Panc1 (cell line): ENCODE data around the gene SLX4IP.

Experiments
- CTCF ChIP-seq: fragments of 450-650 bp; IDR thresholded peaks from 2 replicates; pipeline ENCODE4 v1.5.1; 2017; ENCODE audit warnings: mild to moderate bottlenecking
- POLR2AphosphoS5 ChIP-seq: IDR thresholded peaks from 2 replicates; pipeline ENCODE4 v1.6.1; 2012; ENCODE audit warnings: mild to moderate bottlenecking, low read depth, low read length, moderate library complexity
- REST ChIP-seq, 2 experiments: IDR thresholded peaks; 2 replicates each; pipeline ENCODE4 v1.6.1; 2011 to 2012; ENCODE audit warnings: low read depth in 2 of 2, control low read depth in 1 of 2, low read length in 1 of 2, mild to moderate bottlenecking in 1 of 2, moderate library complexity in 1 of 2; ENCODE audit not compliant: insufficient read depth in 1 of 2
- SIN3A ChIP-seq: IDR thresholded peaks from 2 replicates; pipeline ENCODE4 v1.6.1; 2012; ENCODE audit warnings: low read depth, mild to moderate bottlenecking, low read length, moderate library complexity, borderline replicate concordance; ENCODE audit not compliant: insufficient read depth
- TCF7L2 ChIP-seq: IDR thresholded peaks from 2 replicates; pipeline ENCODE4 v1.6.1; 2011; ENCODE audit warnings: mild to moderate bottlenecking, low read depth, low read length, inconsistent platforms

- TF ChIP-seq CTCF (no peak), SIN3A (no peak), POLR2AphosphoS5 (no peak), TCF7L2 (no peak), REST (IDR thresholded peaks at IDR 0.05; ENCODE audit: insufficient read depth in 1 of 2, low read depth in 2 of 2, low read length in 1 of 2) (no peak)
These were observed 195.0 kb downstream of the SLX4IP start for GRCh38 chr20:10629946-10630650.
